Fibroblast of the aortic adventitia (primary cell): ENCODE measurements around the gene LRRC32. TPM values are rescaled to one million over a fixed set of nuclear protein-coding genes. Genes with fewer than 3 reads are reported as not detected.

Experiments used
- DNase-seq: peaks from one replicate; pipeline ENCODE4 v3.0.0-alpha.2; 2010; ENCODE audit warnings: low read depth
- H3K4me3 ChIP-seq: 2 replicates; pipeline ENCODE4 v1.5.1; 2011; ENCODE audit warnings: low read depth, mild to moderate bottlenecking, control low read depth, low read length, moderate library complexity
- total RNA-seq: library from RNA; depleted of rRNA; stranded (reverse); fragments of >200 nt; gene quantifications from 2 replicates; pipeline ENCODE4 v1.2.3, GENCODE V29; 2012; ENCODE audit warnings: low replicate concordance
- TF ChIP-seq, protein P1 (sequence below): IDR thresholded peaks from 2 replicates; pipeline ENCODE4 v1.5.1; 2011; ENCODE audit warnings: mild to moderate bottlenecking, low read length, control low read depth, inconsistent platforms; ENCODE audit not compliant: insufficient read depth

LRRC32 gene
- total RNA-seq, 1 donor: 30.0 TPM

DNA sequence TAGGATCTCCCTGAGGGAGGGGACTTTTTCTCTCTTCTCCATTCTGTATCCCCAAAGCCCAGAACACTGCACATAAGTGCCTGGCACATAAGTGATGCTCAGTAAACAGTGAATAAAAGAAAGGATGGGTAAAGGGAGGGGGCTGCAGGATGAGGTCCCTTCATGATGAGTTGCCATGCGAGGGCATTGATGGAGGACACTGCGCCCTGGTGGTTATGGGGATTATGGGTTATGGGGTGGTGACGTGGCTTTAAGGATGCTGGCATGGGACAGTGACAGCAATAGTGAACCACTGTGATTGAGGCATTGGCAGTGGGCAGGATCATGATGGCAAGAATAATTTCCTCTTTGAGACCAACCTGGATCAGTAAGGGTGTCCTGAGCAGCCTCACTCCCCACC is 43.9 kb upstream of the LRRC32 start:
- H3K4me3 ChIP-seq: no peak overlapping the region
- TF ChIP-seq, protein P1, sequence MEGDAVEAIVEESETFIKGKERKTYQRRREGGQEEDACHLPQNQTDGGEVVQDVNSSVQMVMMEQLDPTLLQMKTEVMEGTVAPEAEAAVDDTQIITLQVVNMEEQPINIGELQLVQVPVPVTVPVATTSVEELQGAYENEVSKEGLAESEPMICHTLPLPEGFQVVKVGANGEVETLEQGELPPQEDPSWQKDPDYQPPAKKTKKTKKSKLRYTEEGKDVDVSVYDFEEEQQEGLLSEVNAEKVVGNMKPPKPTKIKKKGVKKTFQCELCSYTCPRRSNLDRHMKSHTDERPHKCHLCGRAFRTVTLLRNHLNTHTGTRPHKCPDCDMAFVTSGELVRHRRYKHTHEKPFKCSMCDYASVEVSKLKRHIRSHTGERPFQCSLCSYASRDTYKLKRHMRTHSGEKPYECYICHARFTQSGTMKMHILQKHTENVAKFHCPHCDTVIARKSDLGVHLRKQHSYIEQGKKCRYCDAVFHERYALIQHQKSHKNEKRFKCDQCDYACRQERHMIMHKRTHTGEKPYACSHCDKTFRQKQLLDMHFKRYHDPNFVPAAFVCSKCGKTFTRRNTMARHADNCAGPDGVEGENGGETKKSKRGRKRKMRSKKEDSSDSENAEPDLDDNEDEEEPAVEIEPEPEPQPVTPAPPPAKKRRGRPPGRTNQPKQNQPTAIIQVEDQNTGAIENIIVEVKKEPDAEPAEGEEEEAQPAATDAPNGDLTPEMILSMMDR: no peak
- no peak for DNase-seq

DNA sequence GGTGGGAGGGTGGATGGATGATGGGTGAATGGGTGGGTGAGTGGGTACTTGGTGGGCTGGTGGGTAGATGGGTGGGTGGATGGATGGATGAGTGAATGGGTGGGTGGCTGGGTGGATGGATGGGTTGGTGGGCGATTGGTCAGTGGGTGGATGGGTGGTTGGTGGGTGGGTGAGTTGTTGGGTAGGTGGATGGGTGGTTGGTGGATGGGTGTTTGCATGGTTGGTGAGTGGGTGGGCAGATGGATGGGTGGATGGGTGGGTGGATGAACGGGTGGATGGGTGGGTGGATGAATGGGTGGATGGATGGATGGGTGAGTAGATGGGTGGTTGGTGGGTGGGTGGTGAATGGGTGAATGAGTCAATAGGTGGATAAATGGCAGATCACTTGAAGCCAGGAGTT is 43.0 kb upstream of the LRRC32 start:
- TF ChIP-seq, protein P1: no peak

DNA sequence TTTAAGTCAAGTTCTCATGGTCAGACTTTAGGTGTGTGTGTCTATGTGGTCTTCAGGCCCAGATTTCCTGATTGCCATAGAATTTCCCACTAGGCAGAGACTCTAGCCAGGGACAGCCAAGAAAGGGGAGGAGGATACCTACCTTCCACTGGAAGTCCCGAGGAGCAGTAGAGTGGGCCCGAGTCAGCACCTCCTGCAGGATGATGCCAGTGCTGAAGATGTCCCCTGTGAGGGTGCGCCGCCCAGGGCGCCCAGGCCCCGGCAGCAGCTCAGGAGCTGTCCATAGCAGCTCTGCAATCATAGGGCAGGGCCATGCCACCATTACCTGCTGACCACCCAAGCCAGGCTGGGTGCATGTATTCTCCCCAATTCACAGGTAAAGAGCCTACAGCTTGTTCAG is 41.6 kb upstream of the LRRC32 start:
- TF ChIP-seq, protein P1: no peak
- DNase-seq: no peak
- no peak overlapping the region for H3K4me3 ChIP-seq

More for the DNA sequence above, 43.0 kb upstream of the LRRC32 start:
- no peak overlapping the region for H3K4me3 ChIP-seq
- DNase-seq: no peak

DNA sequence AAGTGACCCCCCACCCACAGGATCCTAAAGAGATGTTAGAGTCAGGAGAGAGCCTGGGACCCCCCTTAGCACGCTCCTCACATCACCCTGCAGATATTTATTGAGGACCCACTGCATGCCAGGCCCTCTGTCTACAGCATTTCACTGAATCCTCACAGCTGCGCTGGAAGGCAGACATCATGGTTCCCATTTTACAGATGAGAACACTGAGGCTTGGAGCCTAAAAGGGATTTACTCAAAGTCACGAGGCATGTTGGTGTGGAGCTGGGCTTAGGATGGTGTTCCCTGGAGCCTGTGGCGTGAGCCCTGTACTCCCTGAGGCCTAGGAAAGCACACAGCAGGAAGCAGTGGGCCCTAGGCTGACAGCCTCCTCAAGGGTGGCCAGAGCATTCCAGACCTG is 39.2 kb upstream of the LRRC32 start:
- DNase-seq: no peak
- TF ChIP-seq, protein P1: no peak
- H3K4me3 ChIP-seq: no peak overlapping the region

DNA sequence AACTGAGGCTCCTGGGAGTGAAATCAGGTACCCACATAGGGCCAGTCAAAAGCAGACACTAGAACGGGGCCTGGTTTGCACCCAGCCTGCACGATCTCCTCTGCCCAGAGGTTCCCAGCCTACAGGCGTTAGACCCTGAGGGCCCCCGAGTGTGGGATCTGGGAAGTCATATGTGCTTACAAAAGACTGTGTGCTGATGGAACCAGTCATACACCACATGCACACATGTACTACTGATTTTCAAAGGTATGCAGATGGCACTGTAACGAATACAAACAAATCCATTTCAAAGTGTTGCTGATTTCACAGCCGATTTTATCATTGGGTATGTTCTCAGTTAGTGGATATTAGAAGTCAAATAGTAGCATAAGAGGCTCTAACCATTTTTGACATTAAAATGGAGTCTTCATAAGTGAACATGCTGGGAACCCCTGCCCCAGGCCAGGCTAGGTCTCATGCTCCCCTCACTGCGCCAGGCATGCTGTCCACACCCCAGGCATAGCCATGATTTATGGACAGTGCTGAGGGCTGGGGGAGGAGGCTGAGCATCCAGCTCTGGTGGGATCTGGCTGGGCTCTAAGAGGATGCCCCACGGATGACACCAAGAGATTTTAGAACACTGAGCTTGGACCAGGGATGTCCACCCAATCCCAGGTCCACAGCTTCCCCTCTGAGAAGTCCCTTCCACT is 38.6 kb upstream of the LRRC32 start:
- TF ChIP-seq, protein P1: no peak
- H3K4me3 ChIP-seq: no peak overlapping the region
- no peak for DNase-seq

DNA sequence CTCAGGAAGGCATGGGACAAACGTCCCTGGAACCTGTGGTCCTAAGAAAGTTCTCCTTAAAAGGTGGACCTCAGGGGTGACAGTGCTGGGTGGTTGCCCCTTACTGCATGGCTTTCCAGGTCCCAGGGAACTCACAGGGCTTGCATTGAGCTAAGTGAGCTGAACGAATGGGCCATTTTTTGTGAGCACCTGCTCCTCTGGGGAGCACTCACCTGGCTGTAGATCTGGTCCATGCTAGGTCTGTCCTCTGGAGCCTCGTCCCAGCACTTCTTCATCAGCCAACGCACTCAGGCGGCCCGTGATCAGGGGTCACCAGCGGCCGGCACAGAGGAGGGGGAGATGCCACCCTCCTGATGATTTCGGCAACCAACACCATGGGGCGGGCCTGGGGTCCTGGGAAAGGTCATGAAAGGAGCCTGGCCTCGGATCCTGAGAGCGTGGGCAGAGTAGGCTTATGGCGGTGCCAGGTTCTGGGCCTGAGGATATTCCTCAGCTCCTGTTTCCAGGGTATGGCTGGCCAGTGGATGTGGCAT is 36.8 kb upstream of the LRRC32 start:
- TF ChIP-seq, protein P1: no peak
- no peak overlapping the region for H3K4me3 ChIP-seq
- DNase-seq: no peak
